HepG2 (cell line): ENCODE data around the gene HS3ST3B1. TPM values are rescaled to one million over a fixed set of nuclear protein-coding genes. Genes with fewer than 3 reads are reported as not detected.

Experiments used
- AGO2 ChIP-seq: fragments of 200-400 bp; formaldehyde crosslinking; optimal IDR thresholded peaks from 2 replicates; pipeline ENCODE3; 2017; ENCODE audit warnings: mild to moderate bottlenecking, low read depth, low read length, moderate library complexity
- ATF5 ChIP-seq: sonication (generic); formaldehyde crosslinking; IDR thresholded peaks from 2 replicates; pipeline ENCODE4 v1.4.0; 2020; ENCODE audit warnings: mild to moderate bottlenecking, low read depth, missing genetic modification reagents
- BCL6 ChIP-seq: IDR thresholded peaks from 2 replicates; pipeline ENCODE4 v1.6.1; 2016; ENCODE audit warnings: missing genetic modification reagents, missing compliant biosample characterization
- CC2D1A ChIP-seq: sonication (generic); formaldehyde crosslinking; IDR thresholded peaks from 2 replicates; pipeline ENCODE4 v1.8.1; 2023; ENCODE audit warnings: mild to moderate bottlenecking, missing genetic modification reagents
- DPF2 ChIP-seq: sonication (generic); formaldehyde crosslinking; IDR thresholded peaks from 2 replicates; pipeline ENCODE4 v1.4.0; 2020; ENCODE audit warnings: mild to moderate bottlenecking, low read depth, missing genetic modification reagents, borderline replicate concordance
- FOXP4 ChIP-seq: sonication (generic); formaldehyde crosslinking; IDR thresholded peaks from 2 replicates; pipeline ENCODE4 v1.4.0; 2020; ENCODE audit warnings: missing genetic modification reagents
- HDAC1 ChIP-seq: sonication (generic); formaldehyde crosslinking; IDR thresholded peaks from 2 replicates; pipeline ENCODE4 v1.5.1; 2020; ENCODE audit warnings: mild to moderate bottlenecking, missing genetic modification reagents
- IRF2 ChIP-seq: IDR thresholded peaks from 2 replicates; pipeline ENCODE4 v1.6.1; 2018; ENCODE audit warnings: missing genetic modification reagents, missing compliant biosample characterization
- JUND ChIP-seq: sonication (generic); formaldehyde crosslinking; IDR thresholded peaks from 2 replicates; pipeline ENCODE4 v1.8.0; 2022; ENCODE audit warnings: mild to moderate bottlenecking, missing genetic modification reagents
- KLF16 ChIP-seq, 2 experiments: sonication (generic) in 1 of 2; formaldehyde crosslinking in 1 of 2; IDR thresholded peaks; 2 replicates each; pipeline versions ENCODE4 v1.6.1 to v1.8.0; 2016 to 2023; ENCODE audit warnings: missing genetic modification reagents in 2 of 2, missing compliant biosample characterization in 1 of 2
- MEIS2 ChIP-seq: sonication (generic); formaldehyde crosslinking; IDR thresholded peaks from 2 replicates; pipeline ENCODE4 v1.9.0; 2021; ENCODE audit warnings: mild to moderate bottlenecking, missing genetic modification reagents
- MXD1 ChIP-seq: sonication (generic); formaldehyde crosslinking; IDR thresholded peaks from 2 replicates; pipeline ENCODE4 v1.4.0; 2020; ENCODE audit warnings: mild to moderate bottlenecking, missing genetic modification reagents
- NR2C2 ChIP-seq: sonication (generic); formaldehyde crosslinking; IDR thresholded peaks from 2 replicates; pipeline ENCODE4 v1.4.0; 2020; ENCODE audit warnings: missing genetic modification reagents, mild to moderate bottlenecking, moderate library complexity, borderline replicate concordance
- PAWR ChIP-seq: sonication (generic); formaldehyde crosslinking; IDR thresholded peaks from 2 replicates; pipeline ENCODE4 v1.4.0; 2020; ENCODE audit warnings: missing genetic modification reagents, mild to moderate bottlenecking, borderline replicate concordance
- RXRB ChIP-seq: IDR thresholded peaks from 2 replicates; pipeline ENCODE4 v1.6.1; 2016; ENCODE audit warnings: borderline replicate concordance, missing genetic modification reagents, missing compliant biosample characterization
- SIN3A ChIP-seq: IDR thresholded peaks from 2 replicates; pipeline ENCODE4 v1.6.1; 2011; ENCODE audit warnings: low read depth, mild to moderate bottlenecking, control low read depth, low read length, borderline replicate concordance
- SPEN ChIP-seq: sonication (generic); formaldehyde crosslinking; IDR thresholded peaks from 2 replicates; pipeline ENCODE4 v1.5.1; 2020; ENCODE audit warnings: low read depth, mild to moderate bottlenecking, missing genetic modification reagents
- SRY ChIP-seq: sonication (generic); formaldehyde crosslinking; IDR thresholded peaks from 2 replicates; pipeline ENCODE4 v1.8.0; 2022; ENCODE audit warnings: mild to moderate bottlenecking, missing genetic modification reagents
- ZMYM3 ChIP-seq: sonication (generic); formaldehyde crosslinking; IDR thresholded peaks from 2 replicates; pipeline ENCODE4 v1.5.1; 2020; ENCODE audit warnings: mild to moderate bottlenecking, missing genetic modification reagents
- ZNF136 ChIP-seq: sonication (generic); formaldehyde crosslinking; IDR thresholded peaks from 2 replicates; pipeline ENCODE4 v1.8.1; 2022; ENCODE audit warnings: low read depth, mild to moderate bottlenecking, moderate library complexity, missing genetic modification reagents
- ZNF275 ChIP-seq: sonication (generic); formaldehyde crosslinking; IDR thresholded peaks from 2 replicates; pipeline ENCODE4 v1.8.0; 2022; ENCODE audit warnings: missing genetic modification reagents, mild to moderate bottlenecking, inconsistent platforms, borderline replicate concordance
- ZNF33A ChIP-seq: sonication (generic); formaldehyde crosslinking; IDR thresholded peaks from 2 replicates; pipeline ENCODE4 v1.5.1; 2020; ENCODE audit warnings: missing genetic modification reagents, mild to moderate bottlenecking, moderate library complexity, borderline replicate concordance
- ZNF430 ChIP-seq: sonication (generic); formaldehyde crosslinking; IDR thresholded peaks from 2 replicates; pipeline ENCODE4 v1.9.0; 2021; ENCODE audit warnings: mild to moderate bottlenecking, missing genetic modification reagents
- ZNF547 ChIP-seq: sonication (generic); formaldehyde crosslinking; IDR thresholded peaks from 2 replicates; pipeline ENCODE4 v1.5.1; 2020; ENCODE audit warnings: mild to moderate bottlenecking, missing genetic modification reagents
- ZNF563 ChIP-seq: sonication (generic); formaldehyde crosslinking; IDR thresholded peaks from 2 replicates; pipeline ENCODE4 v1.8.0; 2022; ENCODE audit warnings: mild to moderate bottlenecking, moderate library complexity, missing genetic modification reagents
- polyA plus RNA-seq, 8 experiments: library from polyadenylated mRNA; depleted of rRNA in 3 of 8; stranded (reverse) in 7 of 8; unstranded in 1 of 8; fragments of >200 nt; fragmentation: Illumina TruSeq in 4 of 8; extraction: Trizol in 4 of 8; gene quantifications; 2 replicates each; pipeline versions ENCODE4 v1.2.1 to v1.2.3, GENCODE V29; 2011 to 2016; ENCODE audit warnings: low read depth in 4 of 8, missing spikeins in 1 of 8, mixed read lengths in 1 of 8; ENCODE audit not compliant: insufficient read depth in 1 of 8
- total RNA-seq, 5 experiments: library from RNA; depleted of rRNA; stranded (reverse); fragments of >200 nt; fragmentation: Illumina TruSeq; extraction: Trizol; gene quantifications; 2 replicates each; pipeline ENCODE4 v1.2.3, GENCODE V29; 2016; ENCODE audit warnings: low read depth in 1 of 5

Gene HS3ST3B1
- total and polyA plus RNA-seq, 2 of the 13 experiments (the other 11 are each of a cell fraction or from before 2014, with no cell fraction given) = 15.7 to 39.5 TPM

GRCh38 chr17:14299280-14300141 lies 1.4 kb upstream of the HS3ST3B1 start (continued):
- TF ChIP-seq FOXP4 (no peak), MEIS2 (0 out of 2 replicates have a peak, but pooled peaks have one; percentile 38), ZNF275 (CRISPR knock-in tag) (0 out of 2 replicates have a peak, but pooled peaks have one; percentile 36), PAWR (no peak), NR2C2 (CRISPR knock-in tag) (peak; percentile 89), JUND (CRISPR knock-in tag) (0 out of 2 replicates have a peak, but pooled peaks have one; percentile 37), DPF2 (no peak), ZNF563 (CRISPR knock-in tag) (0 out of 2 replicates have a peak, but pooled peaks have one; percentile 29), RXRB (0 out of 2 replicates have a peak, but pooled peaks have one; percentile 9), MXD1 (CRISPR knock-in tag) (peak; percentile 81; the same call in 1 of the 2 replicates), BCL6 (CRISPR knock-in tag) (peak; percentile 33), HDAC1 (CRISPR knock-in tag) (peak; percentile 81), SRY (CRISPR knock-in tag) (peak; percentile 72; the same call in 1 of the 2 replicates), SPEN (CRISPR knock-in tag) (peak; percentile 58), IRF2 (CRISPR knock-in tag) (peak; percentile 22; the same call in 1 of the 2 replicates), ZNF547 (CRISPR knock-in tag) (peak; percentile 38; the same call in 1 of the 2 replicates), AGO2 (peak; percentile 72), CC2D1A (CRISPR knock-in tag) (no peak), ZMYM3 (peak; percentile 44; the same call in 1 of the 2 replicates), ZNF136 (CRISPR knock-in tag) (no peak), ZNF33A (0 out of 2 replicates have a peak, but pooled peaks have one; percentile 36), ATF5 (CRISPR knock-in tag) (no peak), ZNF430 (peak; percentile 19; the same call in 1 of the 2 replicates), SIN3A (peak; percentile 79; the same call in 1 of the 2 replicates), KLF16 (CRISPR knock-in tag; IDR thresholded peaks at IDR 0.05) (no peak)
